Measurements from ENCODE around the gene CTNNBL1.
A peak's percentile ranks its signal among the peaks of the same experiment; 100 is the strongest.

Gene CTNNBL1

GRCh38 chr20:37856932-37857660, 163.3 kb downstream of the CTNNBL1 start:
- DNase-seq = no peak
- Mint-ChIP-seq H3K36me3 (ENCODE audit: low read depth) (peaks cover 79% of the 10 kb centered on the region), H3K27me3 (no peaks in the 10 kb centered on the region), H3K9me3 (no peaks in the 10 kb centered on the region), H3K27ac (peak overlapping the region; percentile 48), H3K4me3 (no peak overlapping the region), H3K4me1 (ENCODE audit: low read depth) (peaks cover 15% of the 10 kb centered on the region)

GRCh38 chr20:37859406-37860171, 165.8 kb downstream of the CTNNBL1 start:
- Mint-ChIP-seq H3K27me3 (no peaks in the 10 kb centered on the region), H3K4me3 (no peak overlapping the region), H3K36me3 (ENCODE audit: low read depth) (peaks cover 81% of the 10 kb centered on the region), H3K4me1 (ENCODE audit: low read depth) (peaks cover 7% of the 10 kb centered on the region), H3K27ac (no peak overlapping the region), H3K9me3 (no peaks in the 10 kb centered on the region)
- DNase-seq = no peak

- Mint-ChIP-seq H3K9me3 (no peaks in the 10 kb centered on the region), H3K27me3 (no peaks in the 10 kb centered on the region), H3K4me3 (no peak overlapping the region), H3K36me3 (ENCODE audit: low read depth) (peaks cover 74% of the 10 kb centered on the region), H3K4me1 (ENCODE audit: low read depth) (no peaks in the 10 kb centered on the region), H3K27ac (no peak overlapping the region)
- no peak for DNase-seq
Measured at GRCh38 chr20:37863289-37863688, 169.5 kb downstream of the CTNNBL1 start.

GRCh38 chr20:37864298-37864697, 170.5 kb downstream of the CTNNBL1 start:
- no peaks in the 10 kb centered on the region for H3K4me1 Mint-ChIP-seq (ENCODE audit: low read depth)
- no peak overlapping the region for H3K4me3 Mint-ChIP-seq
- H3K36me3 Mint-ChIP-seq (ENCODE audit: low read depth) = peaks cover 72% of the 10 kb centered on the region
- H3K9me3 Mint-ChIP-seq = no peaks in the 10 kb centered on the region
- no peak overlapping the region for H3K27ac Mint-ChIP-seq
- no peaks in the 10 kb centered on the region for H3K27me3 Mint-ChIP-seq
- no peak for DNase-seq

GRCh38 chr20:37866051-37866450, 172.2 kb downstream of the CTNNBL1 start:
- Mint-ChIP-seq H3K36me3 (ENCODE audit: low read depth) (peaks cover 71% of the 10 kb centered on the region), H3K27me3 (no peaks in the 10 kb centered on the region), H3K4me3 (no peak overlapping the region), H3K9me3 (no peaks in the 10 kb centered on the region), H3K27ac (peak overlapping the region; percentile 48), H3K4me1 (ENCODE audit: low read depth) (no peaks in the 10 kb centered on the region)
- no peak for DNase-seq

- Mint-ChIP-seq H3K9me3 (no peaks in the 10 kb centered on the region), H3K27ac (no peak overlapping the region), H3K36me3 (ENCODE audit: low read depth) (peaks cover 72% of the 10 kb centered on the region), H3K4me3 (no peak overlapping the region), H3K4me1 (ENCODE audit: low read depth) (no peaks in the 10 kb centered on the region), H3K27me3 (no peaks in the 10 kb centered on the region)
- no peak for DNase-seq
Measured at GRCh38 chr20:37867289-37868195, 173.7 kb downstream of the CTNNBL1 start.

GRCh38 chr20:37868851-37869333, 175.1 kb downstream of the CTNNBL1 start:
- no peak for DNase-seq
- no peak overlapping the region for H3K4me3 Mint-ChIP-seq
- H3K27ac Mint-ChIP-seq = no peak overlapping the region
- no peaks in the 10 kb centered on the region for H3K27me3 Mint-ChIP-seq
- peaks cover 74% of the 10 kb centered on the region for H3K36me3 Mint-ChIP-seq (ENCODE audit: low read depth)
- H3K9me3 Mint-ChIP-seq = no peaks in the 10 kb centered on the region
- H3K4me1 Mint-ChIP-seq (ENCODE audit: low read depth) = no peaks in the 10 kb centered on the region

GRCh38 chr20:37869334-37869861, 175.6 kb downstream of the CTNNBL1 start:
- DNase-seq = no peak
- Mint-ChIP-seq H3K9me3 (no peaks in the 10 kb centered on the region), H3K4me3 (no peak overlapping the region), H3K4me1 (ENCODE audit: low read depth) (no peaks in the 10 kb centered on the region), H3K27me3 (no peaks in the 10 kb centered on the region), H3K36me3 (ENCODE audit: low read depth) (peaks cover 76% of the 10 kb centered on the region), H3K27ac (peak overlapping the region; percentile 13)

- DNase-seq = no peak
- H3K4me1 Mint-ChIP-seq (ENCODE audit: low read depth) = no peaks in the 10 kb centered on the region
- no peaks in the 10 kb centered on the region for H3K9me3 Mint-ChIP-seq
- no peaks in the 10 kb centered on the region for H3K27me3 Mint-ChIP-seq
- peaks cover 72% of the 10 kb centered on the region for H3K36me3 Mint-ChIP-seq (ENCODE audit: low read depth)
- no peak overlapping the region for H3K4me3 Mint-ChIP-seq
- H3K27ac Mint-ChIP-seq = peak overlapping the region; percentile 7
Measured at GRCh38 chr20:37870294-37870693, 176.5 kb downstream of the CTNNBL1 start.

- H3K36me3 Mint-ChIP-seq (ENCODE audit: low read depth) = peaks cover 70% of the 10 kb centered on the region
Measured at GRCh38 chr20:37871751-37872150, 177.9 kb downstream of the CTNNBL1 start.

GRCh38 chr20:37872161-37872560, 178.3 kb downstream of the CTNNBL1 start:
- H3K27me3 Mint-ChIP-seq = no peaks in the 10 kb centered on the region
- DNase-seq = no peak
- peaks cover 68% of the 10 kb centered on the region for H3K36me3 Mint-ChIP-seq (ENCODE audit: low read depth)
- H3K9me3 Mint-ChIP-seq = no peaks in the 10 kb centered on the region
- no peaks in the 10 kb centered on the region for H3K4me1 Mint-ChIP-seq (ENCODE audit: low read depth)
- H3K4me3 Mint-ChIP-seq = no peak overlapping the region
- H3K27ac Mint-ChIP-seq = no peak overlapping the region

More at GRCh38 chr20:37871751-37872150, 177.9 kb downstream of the CTNNBL1 start:
- Mint-ChIP-seq H3K27ac (no peak overlapping the region), H3K4me1 (ENCODE audit: low read depth) (no peaks in the 10 kb centered on the region), H3K27me3 (no peaks in the 10 kb centered on the region), H3K4me3 (no peak overlapping the region), H3K9me3 (no peaks in the 10 kb centered on the region)
- no peak for DNase-seq

- no peaks in the 10 kb centered on the region for H3K4me1 Mint-ChIP-seq (ENCODE audit: low read depth)
- no peaks in the 10 kb centered on the region for H3K9me3 Mint-ChIP-seq
- no peak overlapping the region for H3K27ac Mint-ChIP-seq
- peaks cover 54% of the 10 kb centered on the region for H3K36me3 Mint-ChIP-seq (ENCODE audit: low read depth)
- H3K4me3 Mint-ChIP-seq = no peak overlapping the region
- H3K27me3 Mint-ChIP-seq = no peaks in the 10 kb centered on the region
- no peak for DNase-seq
Measured at GRCh38 chr20:37873884-37874283, 180.1 kb downstream of the CTNNBL1 start.

GRCh38 chr20:37875460-37876175, 181.8 kb downstream of the CTNNBL1 start:
- no peak overlapping the region for H3K27ac Mint-ChIP-seq
- no peaks in the 10 kb centered on the region for H3K9me3 Mint-ChIP-seq
- H3K4me3 Mint-ChIP-seq = no peak overlapping the region
- no peaks in the 10 kb centered on the region for H3K4me1 Mint-ChIP-seq (ENCODE audit: low read depth)
- no peak for DNase-seq
- H3K27me3 Mint-ChIP-seq = no peaks in the 10 kb centered on the region
- peaks cover 40% of the 10 kb centered on the region for H3K36me3 Mint-ChIP-seq (ENCODE audit: low read depth)

GRCh38 chr20:37876863-37877262, 183.0 kb downstream of the CTNNBL1 start:
- no peak overlapping the region for H3K27ac Mint-ChIP-seq
- no peak overlapping the region for H3K4me3 Mint-ChIP-seq
- H3K4me1 Mint-ChIP-seq (ENCODE audit: low read depth) = no peaks in the 10 kb centered on the region
- H3K36me3 Mint-ChIP-seq (ENCODE audit: low read depth) = peaks cover 28% of the 10 kb centered on the region
- H3K27me3 Mint-ChIP-seq = no peaks in the 10 kb centered on the region
- no peak for DNase-seq
- no peaks in the 10 kb centered on the region for H3K9me3 Mint-ChIP-seq
